HepG2 (cell line): ENCODE measurements around the gene MAN2B2. TPM values are rescaled to one million over a fixed set of nuclear protein-coding genes. Genes with fewer than 3 reads are reported as not detected.

Experiments used
- ATAC-seq: fragments of 200-7000 bp; cut with Tn5 transposase; 3 replicates; pipeline ENCODE4 v1.9.1; 2020; ENCODE audit warnings: mild to moderate bottlenecking, moderate library complexity
- BruUV-seq: library from RNA; stranded (reverse); fragments of 400-500 nt; replicated peaks from 2 replicates; lab custom pipeline; 2021; lab: Mats Ljungman, UMichigan
- CTCF ChIA-PET: fragments of 300-600 bp; formaldehyde crosslinking; extraction: SDS; loops from one replicate; lab custom pipeline; 2021; ENCODE audit warnings: low total read pairs, inconsistent platforms, low intra/inter-chr PET ratio; lab: Yijun Ruan, JAX
- POLR2A ChIA-PET: fragments of 350-600 bp; sonication (Branson Sonifier 250); formaldehyde crosslinking; loops from one replicate; lab custom pipeline; 2020; ENCODE audit warnings: antibody characterized with exemption, inconsistent platforms; lab: Yijun Ruan, JAX
- DNase-seq: peaks from one replicate; pipeline ENCODE4 v3.0.0-alpha.2; 2015; ENCODE audit warnings: low spot score
- FAIRE-seq: peaks from 3 replicates; lab custom pipeline; 2011; peaks lifted over from hg19 to GRCh38; lab: Jason Lieb, UNC
- H2AFZ ChIP-seq: one replicate; pipeline ENCODE4 v1.6.1; 2011; ENCODE audit warnings: low read length, inconsistent platforms
- H3K27ac ChIP-seq: fragments of 300-600 bp; 3 replicates; pipeline ENCODE4 v1.8.0; 2011; ENCODE audit warnings: mixed run types, mild to moderate bottlenecking, mixed read lengths, low read length, inconsistent platforms; ENCODE audit not compliant: insufficient read depth; ENCODE audit errors: extremely low read length
- H3K27me3 ChIP-seq, 2 experiments: fragments of 200-600 bp in 1 of 2; 2 replicates in 1 of 2; 3 replicates in 1 of 2; pipeline versions ENCODE4 v1.6.0 to v1.8.0; 2011; ENCODE audit warnings: low read length in 2 of 2, mild to moderate bottlenecking in 2 of 2, moderate library complexity in 2 of 2, inconsistent platforms in 1 of 2; ENCODE audit not compliant: insufficient read depth in 2 of 2, control insufficient read depth in 1 of 2
- H3K36me3 ChIP-seq, 2 experiments: fragments of 200-600 bp in 1 of 2; replicated peaks in 1 of 2; 2 replicates in 1 of 2; 3 replicates in 1 of 2; pipeline versions ENCODE4 v1.5.1 to v1.8.0; 2011; ENCODE audit warnings: low read length in 2 of 2, inconsistent platforms in 1 of 2; ENCODE audit not compliant: insufficient read depth in 2 of 2, control insufficient read depth in 1 of 2
- H3K4me1 ChIP-seq: 2 replicates; pipeline ENCODE4 v1.5.1; 2012; ENCODE audit warnings: low read length, inconsistent platforms; ENCODE audit not compliant: insufficient read depth
- H3K4me2 ChIP-seq: 2 replicates; pipeline ENCODE4 v1.6.0; 2011; ENCODE audit warnings: low read depth, low read length, inconsistent platforms
- H3K4me3 ChIP-seq, 3 experiments: fragments of 200-600 bp in 1 of 3; sonication (generic), shearing (Covaris generic) in 1 of 3; replicated peaks in 1 of 3; 2 replicates each; pipeline ENCODE4 v1.5.1; 2011 to 2016; ENCODE audit warnings: low read length in 3 of 3, inconsistent platforms in 2 of 3, low read depth in 2 of 3, mild to moderate bottlenecking in 2 of 3, control low read depth in 1 of 3, mixed read lengths in 1 of 3; ENCODE audit not compliant: insufficient read depth in 1 of 3
- H3K79me2 ChIP-seq: one replicate; pipeline ENCODE4 v1.6.1; 2011; ENCODE audit warnings: low read length, inconsistent platforms; ENCODE audit not compliant: insufficient read depth
- H3K9ac ChIP-seq: 2 replicates; pipeline ENCODE4 v1.6.0; 2011; ENCODE audit warnings: mild to moderate bottlenecking, low read depth, low read length, inconsistent platforms; ENCODE audit not compliant: insufficient read depth
- H3K9me3 ChIP-seq: 2 replicates; pipeline ENCODE4 v1.5.1; 2012; ENCODE audit warnings: mild to moderate bottlenecking, low read length
- H4K20me1 ChIP-seq: 2 replicates; pipeline ENCODE4 v1.6.0; 2011; ENCODE audit warnings: inconsistent platforms, mild to moderate bottlenecking, low read length, moderate library complexity; ENCODE audit not compliant: insufficient read depth
- GATA4 ChIP-seq: sonication (generic); IDR thresholded peaks from 2 replicates; pipeline ENCODE4 v1.6.1; 2016; ENCODE audit warnings: antibody characterized with exemption, low read depth, borderline replicate concordance
- GLI4 ChIP-seq: sonication (generic); formaldehyde crosslinking; IDR thresholded peaks from 2 replicates; pipeline ENCODE4 v1.5.1; 2020; ENCODE audit warnings: missing genetic modification reagents, mild to moderate bottlenecking, moderate library complexity, borderline replicate concordance
- LRRFIP1 ChIP-seq: sonication (generic); formaldehyde crosslinking; conservative IDR thresholded peaks from 2 replicates; pipeline ENCODE4 v1.4.0; 2020; ENCODE audit warnings: missing genetic modification reagents
- MED8 ChIP-seq: sonication (generic); formaldehyde crosslinking; IDR thresholded peaks from 2 replicates; pipeline ENCODE4 v1.8.1; 2023; ENCODE audit warnings: mild to moderate bottlenecking, missing genetic modification reagents; ENCODE audit not compliant: insufficient replicate concordance
- NCOA5 ChIP-seq: sonication (generic); formaldehyde crosslinking; IDR thresholded peaks from 2 replicates; pipeline ENCODE4 v1.4.0; 2020; ENCODE audit warnings: missing genetic modification reagents
- NFYB ChIP-seq: sonication (generic); formaldehyde crosslinking; IDR thresholded peaks from 2 replicates; pipeline ENCODE4 v1.4.0; 2020; ENCODE audit warnings: missing genetic modification reagents
- SKI ChIP-seq: fragments of 450-650 bp; IDR thresholded peaks from one replicate; pipeline ENCODE4 v1.6.1; 2018; ENCODE audit warnings: mild to moderate bottlenecking; ENCODE audit not compliant: partially characterized antibody
- ZFP36L2 ChIP-seq: sonication (generic); formaldehyde crosslinking; IDR thresholded peaks from 2 replicates; pipeline ENCODE4 v1.4.0; 2020; ENCODE audit warnings: missing genetic modification reagents
- ZKSCAN1 ChIP-seq: fragments of 150-350 bp; IDR thresholded peaks from 2 replicates; pipeline ENCODE4 v1.6.1; 2014; ENCODE audit warnings: low read length
- ZNF12 ChIP-seq: sonication (generic); formaldehyde crosslinking; IDR thresholded peaks from 2 replicates; pipeline ENCODE4 v1.5.0; 2020; ENCODE audit warnings: missing genetic modification reagents
- ZNF33B ChIP-seq: sonication (generic); formaldehyde crosslinking; IDR thresholded peaks from 2 replicates; pipeline ENCODE4 v1.5.1; 2020; ENCODE audit warnings: mild to moderate bottlenecking, missing genetic modification reagents
- ZNF350 ChIP-seq: sonication (generic); formaldehyde crosslinking; IDR thresholded peaks from 2 replicates; pipeline ENCODE4 v1.4.0; 2020; ENCODE audit warnings: mild to moderate bottlenecking, low read depth, missing genetic modification reagents, borderline replicate concordance
- ZNF562 ChIP-seq: sonication (generic); formaldehyde crosslinking; IDR thresholded peaks from 2 replicates; pipeline ENCODE4 v1.8.0; 2022; ENCODE audit warnings: missing genetic modification reagents, borderline replicate concordance
- ZNF619 ChIP-seq: sonication (generic); formaldehyde crosslinking; IDR thresholded peaks from 2 replicates; pipeline ENCODE4 v1.4.0; 2020; ENCODE audit warnings: mild to moderate bottlenecking, missing genetic modification reagents
- ZNF879 ChIP-seq: sonication (generic); formaldehyde crosslinking; IDR thresholded peaks from 2 replicates; pipeline ENCODE4 v1.8.1; 2023; ENCODE audit warnings: missing genetic modification reagents
- WGBS: methylation state at CpG from one replicate; pipeline ENCODE4 v1.1.6; 2017; ENCODE audit warnings: low lambda C conversion rate; 5-methylcytosine and 5-hydroxymethylcytosine counted together
- in situ Hi-C: cut with HindIII; loops from 2 replicates; pipeline ENCODE4 v1.10.0; 2017; ENCODE audit warnings: low pct_unique_long_range_greater_than_20kb; ENCODE audit not compliant: extremely low pct_ligation_motif_present
- intact Hi-C: fragments of 100-400 bp; cut with micrococcal nuclease; formaldehyde crosslinking; loops from one replicate; pipeline ENCODE4 v1.10.0; 2022; ENCODE audit not compliant: unreplicated experiment
- polyA plus RNA-seq, 8 experiments: library from polyadenylated mRNA; depleted of rRNA in 3 of 8; stranded (reverse) in 7 of 8; unstranded in 1 of 8; fragments of >200 nt; fragmentation: Illumina TruSeq in 4 of 8; extraction: Trizol in 4 of 8; gene quantifications; 2 replicates each; pipeline versions ENCODE4 v1.2.1 to v1.2.3, GENCODE V29; 2011 to 2016; ENCODE audit warnings: low read depth in 4 of 8, missing spikeins in 1 of 8, mixed read lengths in 1 of 8; ENCODE audit not compliant: insufficient read depth in 1 of 8
- total RNA-seq, 5 experiments: library from RNA; depleted of rRNA; stranded (reverse); fragments of >200 nt; fragmentation: Illumina TruSeq; extraction: Trizol; gene quantifications; 2 replicates each; pipeline ENCODE4 v1.2.3, GENCODE V29; 2016; ENCODE audit warnings: low read depth in 1 of 5

The MAN2B2 gene
- total and polyA plus RNA-seq, 2 of the 13 experiments (the other 11 are each of a cell fraction or from before 2014, with no cell fraction given) = 4.8 to 5.4 TPM

GRCh38 chr4:6598127-6598526, 23.1 kb downstream of the MAN2B2 start:
- CTCF ChIA-PET = no interaction called here
- no TSS peak for BruUV-seq
- TF ChIP-seq ZNF12 (CRISPR knock-in tag) (no peak), ZKSCAN1 (0 out of 2 replicates have a peak, but pooled peaks have one; percentile 16), GATA4 (no peak), ZNF33B (CRISPR knock-in tag) (no peak)
- H3K36me3 ChIP-seq = no peaks in the 10 kb centered on the region; a peak in 1 of 5 replicates
- H4K20me1 ChIP-seq = no peaks in the 10 kb centered on the region
- no peak overlapping the region for H3K9ac ChIP-seq
- H3K27me3 ChIP-seq = no peaks in the 10 kb centered on the region
- intact Hi-C loops = no loop called here
- ATAC-seq = no peak
- H3K9me3 ChIP-seq = no peaks in the 10 kb centered on the region
- WGBS = 58% methylated on average over 2 of the region's 10 CpGs
- H3K79me2 ChIP-seq = no peaks in the 10 kb centered on the region
- in situ Hi-C loops = no loop called here
- H3K4me1 ChIP-seq = peaks cover 20% of the 10 kb centered on the region
- DNase-seq = no peak
- FAIRE-seq = no peak
- H3K4me3 ChIP-seq = no peak overlapping the region
- H3K27ac ChIP-seq = no peak overlapping the region
- H2AFZ ChIP-seq = no peak overlapping the region
- no peak overlapping the region for H3K4me2 ChIP-seq
- POLR2A ChIA-PET = no interaction called here

GRCh38 chr4:6598641-6599040, 23.7 kb downstream of the MAN2B2 start:
- Histone ChIP-seq H3K79me2 (no peaks in the 10 kb centered on the region), H3K9me3 (no peaks in the 10 kb centered on the region), H3K9ac (no peak overlapping the region), H3K4me3 (no peak overlapping the region), H3K4me2 (no peak overlapping the region), H4K20me1 (no peaks in the 10 kb centered on the region), H3K27me3 (no peaks in the 10 kb centered on the region), H3K36me3 (no peaks in the 10 kb centered on the region; a peak in 1 of 5 replicates), H2AFZ (no peak overlapping the region), H3K4me1 (peaks cover 20% of the 10 kb centered on the region), H3K27ac (no peak overlapping the region)
- 83% methylated on average over 11 of the region's 13 CpGs for WGBS
- in situ Hi-C loops (no loop called here), intact Hi-C loops (no loop called here)
- ATAC-seq = no peak
- no peak for DNase-seq
- TF ChIP-seq SKI (no peak), NCOA5 (CRISPR knock-in tag) (no peak), ZNF350 (CRISPR knock-in tag) (no peak), ZFP36L2 (CRISPR knock-in tag) (no peak), ZNF562 (CRISPR knock-in tag) (no peak), ZNF879 (CRISPR knock-in tag) (no peak), NFYB (CRISPR knock-in tag) (no peak), MED8 (CRISPR knock-in tag) (no peak), GLI4 (no peak), ZNF619 (CRISPR knock-in tag) (no peak), LRRFIP1 (no peak)
- BruUV-seq = no TSS peak
- FAIRE-seq = no peak
- POLR2A ChIA-PET = no interaction called here
- CTCF ChIA-PET = no interaction called here
